Neuronal stem cell (in vitro differentiated cells): ENCODE measurements around the gene REEP5.

Experiments
- DNase-seq: peaks from one replicate; pipeline ENCODE4 v3.0.0-alpha.2; 2013; ENCODE audit warnings: low spot score
- H2AFZ ChIP-seq: one replicate; pipeline ENCODE4 v1.6.1; 2013; ENCODE audit warnings: mild to moderate bottlenecking, low read length, inconsistent platforms
- H2AK5ac ChIP-seq: 2 replicates; pipeline ENCODE4 v1.6.1; 2013; ENCODE audit warnings: low read depth, mild to moderate bottlenecking, inconsistent platforms, low read length, moderate library complexity, mixed read lengths
- H2BK120ac ChIP-seq: 2 replicates; pipeline ENCODE4 v1.6.1; 2013; ENCODE audit warnings: low read depth, mild to moderate bottlenecking, inconsistent platforms, low read length, moderate library complexity, mixed read lengths
- H2BK12ac ChIP-seq: one replicate; pipeline ENCODE4 v1.6.1; 2013; ENCODE audit warnings: low read length, inconsistent platforms
- H2BK15ac ChIP-seq: 2 replicates; pipeline ENCODE4 v1.6.1; 2013; ENCODE audit warnings: mild to moderate bottlenecking, low read length, inconsistent platforms, mixed read lengths
- H2BK5ac ChIP-seq: one replicate; pipeline ENCODE4 v1.6.1; 2013; ENCODE audit warnings: inconsistent platforms, mild to moderate bottlenecking, low read length, moderate library complexity
- H3K14ac ChIP-seq: one replicate; pipeline ENCODE4 v1.6.1; 2013; ENCODE audit warnings: low read length, inconsistent platforms
- H3K18ac ChIP-seq: 2 replicates; pipeline ENCODE4 v1.6.1; 2013; ENCODE audit warnings: low read length, inconsistent platforms
- H3K23ac ChIP-seq: 2 replicates; pipeline ENCODE4 v1.6.1; 2013; ENCODE audit warnings: low read depth, mild to moderate bottlenecking, mixed read lengths, low read length, inconsistent platforms; ENCODE audit not compliant: poor library complexity
- H3K27ac ChIP-seq: replicated peaks from 3 replicates; pipeline ENCODE4 v1.5.1; 2013; ENCODE audit warnings: low read length, inconsistent platforms
- H3K27me3 ChIP-seq, 3 experiments: 2 replicates each; pipeline ENCODE4 v1.6.1; 2013; ENCODE audit warnings: low read length in 3 of 3, mild to moderate bottlenecking in 2 of 3, inconsistent platforms in 1 of 3, low read depth in 1 of 3, mixed read lengths in 1 of 3, moderate library complexity in 1 of 3; ENCODE audit not compliant: control insufficient read depth in 3 of 3, insufficient read depth in 3 of 3
- H3K36me3 ChIP-seq, 2 donors: replicated peaks in 1 of 2; 2 replicates each; pipeline ENCODE4 v1.6.1; 2013; ENCODE audit warnings: low read length in 2 of 2; ENCODE audit not compliant: control insufficient read depth in 2 of 2, insufficient read depth in 2 of 2
- H3K4ac ChIP-seq: 2 replicates; pipeline ENCODE4 v1.6.1; 2013; ENCODE audit warnings: inconsistent platforms, mild to moderate bottlenecking, low read length, moderate library complexity
- H3K4me1 ChIP-seq, 2 donors: 1 replicate in 1 of 2; 2 replicates in 1 of 2; pipeline ENCODE4 v1.6.1; 2013; ENCODE audit warnings: low read length in 2 of 2, low read depth in 1 of 2; ENCODE audit not compliant: control insufficient read depth in 2 of 2, insufficient read depth in 1 of 2
- H3K4me2 ChIP-seq: one replicate; pipeline ENCODE4 v1.6.1; 2013; ENCODE audit warnings: mild to moderate bottlenecking, low read length, inconsistent platforms; ENCODE audit not compliant: insufficient read depth, poor library complexity, severe bottlenecking
- H3K4me3 ChIP-seq, 2 donors: 2 replicates each; pipeline ENCODE4 v1.5.1; 2013; ENCODE audit warnings: low read length in 2 of 2, mild to moderate bottlenecking in 2 of 2, inconsistent platforms in 1 of 2, moderate library complexity in 1 of 2
- H3K79me1 ChIP-seq: one replicate; pipeline ENCODE4 v1.6.1; 2013; ENCODE audit warnings: low read depth, mild to moderate bottlenecking, inconsistent platforms, low read length, moderate library complexity
- H3K9ac ChIP-seq: one replicate; pipeline ENCODE4 v1.6.1; 2013; ENCODE audit warnings: mild to moderate bottlenecking, low read depth, low read length, inconsistent platforms; ENCODE audit not compliant: poor library complexity
- H3K9me3 ChIP-seq, 2 donors: replicated peaks in 1 of 2; 2 replicates each; pipeline versions ENCODE3 to v1.6.1; 2013; ENCODE audit warnings: low read length in 2 of 2, mild to moderate bottlenecking in 2 of 2, inconsistent platforms in 1 of 2, low read depth in 1 of 2, mixed read lengths in 1 of 2, moderate library complexity in 1 of 2; ENCODE audit not compliant: control insufficient read depth in 2 of 2, insufficient read depth in 1 of 2
- H4K8ac ChIP-seq: one replicate; pipeline ENCODE4 v1.6.1; 2013; ENCODE audit warnings: low read depth, mild to moderate bottlenecking, inconsistent platforms, low read length, moderate library complexity
- H4K91ac ChIP-seq: one replicate; pipeline ENCODE4 v1.6.1; 2013; ENCODE audit warnings: low read length, low read depth, mild to moderate bottlenecking, inconsistent platforms; ENCODE audit not compliant: poor library complexity
- WGBS, 2 donors: extraction: QIAGEN DNeasy Blood & Tissue Kit; methylation state at CpG; one replicate each; pipeline ENCODE4 v1.1.7; 2013; ENCODE audit warnings: missing lambda C conversion rate in 2 of 2, mixed read lengths in 1 of 2; ENCODE audit not compliant: insufficient read length in 2 of 2, insufficient replicate concordance in 1 of 2; ENCODE audit errors: extremely low coverage in 2 of 2; 5-methylcytosine and 5-hydroxymethylcytosine counted together

REEP5 gene

DNA sequence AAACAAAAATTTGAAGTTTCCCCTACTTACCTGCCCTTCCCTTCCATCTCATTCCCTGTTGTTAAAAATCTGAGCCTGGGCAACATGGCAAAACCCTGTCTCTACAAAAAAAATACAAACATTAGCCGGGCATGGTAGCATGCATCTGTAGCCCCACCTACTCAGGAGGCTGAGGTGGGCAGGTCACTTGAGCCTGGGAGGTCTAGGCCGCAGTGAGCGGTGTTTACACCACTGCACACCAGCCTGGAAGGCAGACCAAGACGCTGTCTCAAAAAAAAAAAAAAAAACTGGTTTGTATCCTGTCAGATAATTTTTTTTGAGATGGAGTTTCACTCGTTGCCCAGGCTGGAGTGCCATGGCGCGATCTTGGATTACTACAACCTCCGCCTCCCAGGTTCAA lies 16.3 kb upstream of the REEP5 start:
- H4K91ac ChIP-seq, result no peak overlapping the region
- no peak overlapping the region for H3K14ac ChIP-seq
- peaks cover 0 to 16% (median 0%) of the 10 kb centered on the region in 3 experiments for H3K27me3 ChIP-seq
- H2BK5ac ChIP-seq, result no peak overlapping the region
- no peaks in the 10 kb centered on the region for H3K4me1 ChIP-seq
- no peaks in the 10 kb centered on the region for H3K79me1 ChIP-seq
- no peaks in the 10 kb centered on the region for H3K9me3 ChIP-seq
- no peak overlapping the region for H3K9ac ChIP-seq
- H2BK12ac ChIP-seq, result no peak overlapping the region
- no peak for DNase-seq
- H3K27ac ChIP-seq, result no peak overlapping the region
- H2BK15ac ChIP-seq, result no peak overlapping the region
- H3K4me2 ChIP-seq, result no peak overlapping the region
- no peaks in the 10 kb centered on the region for H3K36me3 ChIP-seq
- no peak overlapping the region for H4K8ac ChIP-seq
- H3K18ac ChIP-seq, result no peak overlapping the region
- no peak overlapping the region for H3K23ac ChIP-seq
- no peak overlapping the region for H2AFZ ChIP-seq
- no CpG with 5 or more reads among the region's 8 CpGs for WGBS, 2 donors
- no peak overlapping the region for H2BK120ac ChIP-seq
- H3K4ac ChIP-seq, result no peak overlapping the region
- no peak overlapping the region for H3K4me3 ChIP-seq
- H2AK5ac ChIP-seq, result no peak overlapping the region

DNA sequence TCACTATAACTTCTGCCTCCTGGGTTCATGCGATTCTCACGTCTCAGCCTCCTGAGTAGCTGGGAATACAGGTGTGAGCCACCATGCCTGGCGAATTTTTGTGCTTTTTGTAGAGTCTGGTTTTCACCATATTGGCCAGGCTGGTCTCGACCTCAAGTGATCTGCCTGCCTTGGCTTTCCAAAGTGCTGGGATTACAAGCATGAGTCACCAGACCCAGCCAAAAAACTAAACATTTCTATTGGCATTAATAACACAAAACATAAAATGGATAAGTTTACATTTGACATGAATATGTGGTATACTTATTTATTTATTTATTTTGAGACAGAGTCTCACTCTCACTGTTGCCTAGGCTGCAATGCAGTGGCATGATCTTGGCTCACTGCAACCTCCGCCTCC lies 13.6 kb upstream of the REEP5 start:
- H2AK5ac ChIP-seq, result no peak overlapping the region
- H3K27ac ChIP-seq, result no peak overlapping the region
- no peak overlapping the region for H4K8ac ChIP-seq
- no peak overlapping the region for H2BK5ac ChIP-seq
- no peaks in the 10 kb centered on the region for H3K79me1 ChIP-seq
- no peak overlapping the region for H3K4ac ChIP-seq
- peaks cover 0 to 4% (median 0%) of the 10 kb centered on the region in 3 experiments for H3K27me3 ChIP-seq
- no peak overlapping the region for H3K23ac ChIP-seq
- H3K18ac ChIP-seq, result no peak overlapping the region
- H3K4me2 ChIP-seq, result no peak overlapping the region
- no peak overlapping the region for H3K9ac ChIP-seq
- peaks cover 0 to 10% of the 10 kb centered on the region in 2 donors for H3K4me1 ChIP-seq
- no peak overlapping the region for H2BK12ac ChIP-seq
- H3K36me3 ChIP-seq, result no peaks in the 10 kb centered on the region
- H3K14ac ChIP-seq, result no peak overlapping the region
- DNase-seq, result no peak
- H3K4me3 ChIP-seq, result no peak overlapping the region
- H2BK120ac ChIP-seq, result no peak overlapping the region
- no peak overlapping the region for H2AFZ ChIP-seq
- H3K9me3 ChIP-seq, result no peaks in the 10 kb centered on the region
- no CpG with 5 or more reads among the region's 5 CpGs for WGBS, 2 donors
- H4K91ac ChIP-seq, result no peak overlapping the region
- H2BK15ac ChIP-seq, result no peak overlapping the region

DNA sequence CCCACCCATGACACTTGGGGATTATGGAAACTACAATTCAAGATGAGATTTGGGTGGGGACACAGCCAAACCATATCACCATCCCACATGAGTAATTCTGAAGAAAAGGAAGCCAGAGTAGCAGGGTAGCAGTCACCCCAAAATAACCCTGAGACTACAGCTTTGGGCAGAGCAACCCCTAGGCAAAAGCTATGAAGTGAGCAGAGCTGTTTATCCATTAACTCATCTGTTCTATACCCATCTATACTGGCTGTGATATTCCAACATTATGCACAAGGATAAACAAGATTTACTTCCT lies 12.3 kb upstream of the REEP5 start:
- no peak overlapping the region for H3K14ac ChIP-seq
- H3K4me1 ChIP-seq, result peaks cover 0 to 10% of the 10 kb centered on the region in 2 donors
- no peak overlapping the region for H2BK12ac ChIP-seq
- H3K4me2 ChIP-seq, result no peak overlapping the region
- H3K27me3 ChIP-seq, result peaks cover 0 to 14% (median 0%) of the 10 kb centered on the region in 3 experiments
- H2BK5ac ChIP-seq, result no peak overlapping the region
- H3K27ac ChIP-seq, result no peak overlapping the region
- no peaks in the 10 kb centered on the region for H3K79me1 ChIP-seq
- DNase-seq, result no peak
- H3K9ac ChIP-seq, result no peak overlapping the region
- H2BK15ac ChIP-seq, result no peak overlapping the region
- no peak overlapping the region for H3K4ac ChIP-seq
- no peak overlapping the region for H3K18ac ChIP-seq
- H3K36me3 ChIP-seq, result no peaks in the 10 kb centered on the region
- no peak overlapping the region for H4K8ac ChIP-seq
- no peak overlapping the region for H2AK5ac ChIP-seq
- H2BK120ac ChIP-seq, result no peak overlapping the region
- H3K4me3 ChIP-seq, result no peak overlapping the region
- no peaks in the 10 kb centered on the region for H3K9me3 ChIP-seq
- no peak overlapping the region for H2AFZ ChIP-seq
- no peak overlapping the region for H4K91ac ChIP-seq
- no peak overlapping the region for H3K23ac ChIP-seq

DNA sequence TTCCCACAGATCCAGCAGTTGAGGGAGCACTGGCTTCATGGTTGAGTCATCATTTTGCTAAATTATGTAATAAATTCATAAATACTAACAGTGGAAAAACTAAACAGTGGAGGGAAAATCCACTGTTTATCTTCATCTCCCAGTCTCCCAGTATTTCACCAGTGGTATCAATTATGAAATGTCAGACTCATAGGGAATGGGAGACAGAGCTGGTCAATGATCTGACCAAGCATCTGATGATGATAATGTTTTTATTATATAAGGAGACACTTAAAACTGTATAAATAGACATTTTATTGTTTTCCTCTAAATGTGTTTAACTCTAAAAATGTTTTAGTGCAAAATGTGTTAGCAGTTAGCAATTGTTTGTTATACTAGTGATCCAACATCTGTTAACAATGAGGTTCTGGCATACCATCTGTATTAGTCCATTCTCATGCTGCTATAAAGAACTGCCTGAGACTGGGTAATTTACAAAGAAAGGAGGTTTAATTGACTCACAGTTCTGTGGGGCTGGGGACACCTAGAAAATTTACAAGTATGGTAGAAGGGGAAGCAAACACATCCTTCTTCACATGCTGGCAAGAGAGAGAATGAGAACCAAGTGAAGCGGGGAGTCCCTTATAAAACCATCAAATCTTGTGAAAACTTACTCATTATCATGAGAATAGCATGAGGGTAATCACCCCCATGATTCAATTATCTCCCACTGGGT lies 11.8 kb upstream of the REEP5 start:
- H2AFZ ChIP-seq, result no peak overlapping the region
- H2AK5ac ChIP-seq, result no peak overlapping the region
- no peak overlapping the region for H3K27ac ChIP-seq
- H3K4ac ChIP-seq, result no peak overlapping the region
- no CpG with 5 or more reads among the region's 1 CpG for WGBS, 2 donors
- no peak overlapping the region for H4K91ac ChIP-seq
- no peak overlapping the region for H3K18ac ChIP-seq
- no peak overlapping the region for H2BK120ac ChIP-seq
- H3K4me1 ChIP-seq, result peaks cover 0 to 10% of the 10 kb centered on the region in 2 donors
- H3K27me3 ChIP-seq, result peaks cover 0 to 16% (median 0%) of the 10 kb centered on the region in 3 experiments
- H2BK12ac ChIP-seq, result no peak overlapping the region
- no peak overlapping the region for H2BK15ac ChIP-seq
- no peak overlapping the region for H3K14ac ChIP-seq
- no peak overlapping the region for H3K9ac ChIP-seq
- H4K8ac ChIP-seq, result no peak overlapping the region
- H3K79me1 ChIP-seq, result no peaks in the 10 kb centered on the region
- no peaks in the 10 kb centered on the region for H3K9me3 ChIP-seq
- no peak overlapping the region for H3K23ac ChIP-seq
- no peaks in the 10 kb centered on the region for H3K36me3 ChIP-seq
- no peak overlapping the region for H3K4me3 ChIP-seq
- no peak for DNase-seq
- no peak overlapping the region for H2BK5ac ChIP-seq
- no peak overlapping the region for H3K4me2 ChIP-seq
